Measurements from ENCODE around the gene WNT16.

WNT16 gene

GRCh38 chr7:121382473-121382872 lies 53.7 kb downstream of the WNT16 start:
- no peaks in the 10 kb centered on the region for H3K27me3 Mint-ChIP-seq
- H3K27ac Mint-ChIP-seq = peak overlapping the region; percentile 20
- DNase-seq (no peak), ATAC-seq (replicated peaks) (peak in 1 of 2 donors; percentile 25)
- peaks cover 49 to 70% of the 10 kb centered on the region in 2 donors for H3K4me1 Mint-ChIP-seq
- H3K4me3 Mint-ChIP-seq = no peak overlapping the region
- H3K36me3 Mint-ChIP-seq = peaks cover 39 to 58% of the 10 kb centered on the region in 2 donors
- peaks cover 0 to 4% of the 10 kb centered on the region in 2 donors for H3K9me3 Mint-ChIP-seq

DNA sequence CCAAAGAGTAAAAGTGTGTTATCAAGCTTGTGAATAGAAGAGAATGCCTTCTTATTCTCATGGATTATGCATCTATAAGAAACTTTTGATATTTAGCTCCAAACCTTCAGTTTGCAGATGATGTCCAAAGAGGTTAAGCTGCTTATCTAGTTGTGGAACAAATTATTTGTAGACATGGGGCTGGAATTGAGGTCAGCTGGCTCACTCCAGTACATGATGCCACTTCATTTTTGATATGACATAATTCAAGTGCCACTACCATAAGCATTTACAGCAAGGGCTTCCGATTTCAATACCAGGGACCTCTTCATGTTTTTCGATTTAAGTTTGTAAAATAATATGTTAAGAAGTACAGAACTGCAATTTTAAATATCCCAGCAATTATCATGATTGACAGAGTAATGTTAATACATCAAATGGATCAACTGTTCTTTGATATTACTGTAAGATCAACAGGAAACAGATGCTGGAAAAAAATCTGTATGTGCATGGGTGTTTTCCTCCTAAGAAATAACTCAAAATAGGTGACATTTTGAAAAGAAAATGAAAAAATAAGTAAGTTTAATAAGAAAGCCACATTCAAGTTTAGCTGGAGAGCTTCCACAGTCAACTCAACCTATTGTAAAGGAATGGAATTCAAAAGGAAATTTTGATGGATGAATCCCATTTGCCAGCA lies 54.6 kb downstream of the WNT16 start:
- H3K27me3 Mint-ChIP-seq = no peaks in the 10 kb centered on the region
- peaks cover 52 to 75% of the 10 kb centered on the region in 2 donors for H3K4me1 Mint-ChIP-seq
- DNase-seq = no peak
- H3K36me3 Mint-ChIP-seq = peaks cover 34 to 52% of the 10 kb centered on the region in 2 donors
- peaks cover 0 to 4% of the 10 kb centered on the region in 2 donors for H3K9me3 Mint-ChIP-seq
- H3K4me3 Mint-ChIP-seq = peak overlapping the region; percentile 36 to 65
- H3K27ac Mint-ChIP-seq = peak overlapping the region; percentile 89
- no peak for ATAC-seq (replicated peaks)

GRCh38 chr7:121384265-121384664 lies 55.5 kb downstream of the WNT16 start:
- ATAC-seq (replicated peaks) = no peak
- peak overlapping the region; percentile 89 for H3K27ac Mint-ChIP-seq
- no peak for DNase-seq
- H3K4me1 Mint-ChIP-seq = peaks cover 58 to 83% of the 10 kb centered on the region in 2 donors
- H3K4me3 Mint-ChIP-seq = peak overlapping the region; percentile 34 to 68
- H3K27me3 Mint-ChIP-seq = no peaks in the 10 kb centered on the region
- peaks cover 0 to 4% of the 10 kb centered on the region in 2 donors for H3K9me3 Mint-ChIP-seq
- peaks cover 34 to 57% of the 10 kb centered on the region in 2 donors for H3K36me3 Mint-ChIP-seq

DNA sequence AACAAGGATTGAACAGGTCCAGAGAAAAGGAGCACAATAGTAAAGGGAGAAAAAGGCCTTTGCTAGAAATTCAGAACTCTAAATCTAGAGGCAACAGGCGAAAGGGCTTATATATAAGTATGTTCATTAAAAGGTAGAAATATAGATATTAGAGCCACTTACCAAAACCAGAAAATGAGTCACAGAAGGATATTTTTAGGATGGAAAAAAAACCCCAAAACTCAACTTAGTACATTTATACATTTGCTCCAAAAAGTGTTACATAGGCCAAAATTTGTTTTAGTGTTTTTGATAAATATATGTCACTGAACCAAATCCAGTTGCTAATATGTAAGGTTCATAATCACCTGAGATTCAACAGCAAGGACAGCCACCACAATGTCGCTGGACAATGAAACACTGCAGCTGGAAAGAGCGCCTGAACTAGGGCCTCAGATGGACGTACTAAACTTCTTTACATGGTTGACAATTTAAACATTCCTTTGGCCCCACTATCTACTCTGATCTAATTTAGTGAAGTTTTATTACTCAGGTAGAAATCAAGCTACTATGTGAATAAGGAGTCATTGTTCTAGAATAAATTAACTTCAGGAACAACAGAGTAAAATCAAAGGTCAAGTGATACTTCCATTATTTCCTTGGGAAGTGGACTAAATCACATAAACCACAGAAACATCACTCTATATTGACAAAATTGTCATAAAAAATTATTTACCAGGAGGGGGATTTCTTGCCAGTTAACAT lies 56.4 kb downstream of the WNT16 start:
- no peak for DNase-seq
- Mint-ChIP-seq H3K9me3 (peaks cover 0 to under 1% of the 10 kb centered on the region in 2 donors), H3K36me3 (peaks cover 24 to 52% of the 10 kb centered on the region in 2 donors), H3K27ac (peak overlapping the region; percentile 89), H3K4me3 (peak overlapping the region; percentile 49 to 68), H3K4me1 (peaks cover 59 to 83% of the 10 kb centered on the region in 2 donors), H3K27me3 (no peaks in the 10 kb centered on the region)
- ATAC-seq (replicated peaks) = no peak

DNA sequence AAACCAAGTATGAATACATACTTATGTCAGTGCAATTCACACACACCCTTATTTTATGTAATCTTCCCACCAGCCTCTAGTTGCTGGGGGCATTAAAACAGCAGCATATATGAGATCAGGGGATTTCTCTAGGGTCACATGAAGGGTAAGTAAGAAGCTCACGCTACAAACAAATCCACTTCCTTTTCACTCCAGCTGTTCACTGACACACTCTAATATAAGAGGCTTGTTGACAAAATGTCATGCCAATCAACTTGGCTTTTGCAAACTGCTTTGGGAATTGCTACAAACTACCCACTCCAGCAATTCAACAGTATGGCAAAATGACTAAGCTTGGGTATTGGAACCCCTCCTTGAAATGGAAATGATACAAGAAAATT lies 57.0 kb downstream of the WNT16 start:
- H3K4me1 Mint-ChIP-seq = peaks cover 57 to 81% of the 10 kb centered on the region in 2 donors
- peak overlapping the region; percentile 49 to 56 for H3K4me3 Mint-ChIP-seq
- DNase-seq = no peak
- peak overlapping the region; percentile 89 for H3K27ac Mint-ChIP-seq
- peak; percentile 96 to 97 for ATAC-seq (replicated peaks)
- peaks cover 23 to 47% of the 10 kb centered on the region in 2 donors for H3K36me3 Mint-ChIP-seq
- H3K9me3 Mint-ChIP-seq = no peaks in the 10 kb centered on the region
- no peaks in the 10 kb centered on the region for H3K27me3 Mint-ChIP-seq

GRCh38 chr7:121388950-121389349 lies 60.1 kb downstream of the WNT16 start:
- H3K27ac Mint-ChIP-seq = peak overlapping the region; percentile 82
- H3K36me3 Mint-ChIP-seq = peaks cover 25 to 50% of the 10 kb centered on the region in 2 donors
- no peaks in the 10 kb centered on the region for H3K27me3 Mint-ChIP-seq
- DNase-seq (no peak), ATAC-seq (replicated peaks) (no peak)
- H3K4me1 Mint-ChIP-seq = peaks cover 58 to 80% of the 10 kb centered on the region in 2 donors
- H3K4me3 Mint-ChIP-seq = peak overlapping the region; percentile 15 to 41
- peaks cover 0 to 6% of the 10 kb centered on the region in 2 donors for H3K9me3 Mint-ChIP-seq

DNA sequence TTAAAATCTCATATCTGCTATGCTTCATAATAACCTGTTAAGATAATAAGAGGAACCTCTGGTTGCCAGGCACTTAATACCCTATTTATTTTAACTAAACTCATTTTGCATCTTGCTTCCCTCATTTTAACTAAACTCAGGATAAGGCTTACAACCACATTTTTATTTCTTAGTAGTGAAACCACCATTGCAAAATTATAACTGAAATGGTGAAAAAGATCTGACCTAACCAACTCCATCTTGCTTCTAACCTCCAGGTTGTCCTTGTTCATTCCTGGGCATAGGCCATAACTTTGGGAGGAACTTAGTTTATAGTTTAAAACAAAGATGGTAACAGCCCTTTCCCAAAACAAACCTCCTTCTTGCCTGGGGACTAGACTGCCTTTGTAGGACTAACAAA lies 61.3 kb downstream of the WNT16 start:
- Mint-ChIP-seq H3K27ac (peak overlapping the region; percentile 82), H3K4me1 (peaks cover 51 to 76% of the 10 kb centered on the region in 2 donors), H3K4me3 (no peak overlapping the region), H3K36me3 (peaks cover 23 to 51% of the 10 kb centered on the region in 2 donors), H3K27me3 (no peaks in the 10 kb centered on the region), H3K9me3 (peaks cover 0 to 6% of the 10 kb centered on the region in 2 donors)
- DNase-seq (no peak), ATAC-seq (replicated peaks) (no peak)

DNA sequence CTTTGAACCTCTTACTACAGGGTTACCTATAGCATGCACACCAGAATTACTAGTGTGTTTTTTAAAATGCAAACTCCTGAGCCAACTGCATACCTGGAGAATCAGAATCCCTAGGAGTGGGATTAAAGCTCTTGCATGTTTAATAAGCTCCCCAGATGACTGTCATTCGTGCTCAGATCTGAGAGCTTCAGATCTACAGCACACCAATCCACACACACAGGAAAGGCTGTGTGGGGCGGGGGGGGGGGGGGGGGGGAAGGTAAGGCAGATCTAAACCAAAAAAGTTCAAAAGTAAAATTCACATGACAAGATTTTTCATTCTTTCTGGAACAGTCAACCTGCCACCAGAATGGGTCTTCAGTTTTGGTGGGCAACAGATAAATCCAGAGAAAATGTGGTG lies 61.8 kb downstream of the WNT16 start:
- Mint-ChIP-seq H3K4me1 (peaks cover 46 to 71% of the 10 kb centered on the region in 2 donors), H3K27me3 (no peaks in the 10 kb centered on the region), H3K36me3 (peaks cover 23 to 48% of the 10 kb centered on the region in 2 donors), H3K27ac (peak overlapping the region; percentile 51), H3K4me3 (peak overlapping the region in 1 of 2 donors; percentile 61), H3K9me3 (peaks cover 0 to 6% of the 10 kb centered on the region in 2 donors)
- DNase-seq = no peak
- ATAC-seq (replicated peaks) = no peak
